ENCODE data around the gene WFDC13. TPM values are rescaled to one million over a fixed set of nuclear protein-coding genes. Genes with fewer than 3 reads are reported as not detected.

Gene WFDC13
- total RNA-seq, 1 donor: not detected

- H3K4me3 ChIP-seq (ENCODE audit: low read depth, low read length): no peak overlapping the region
- TF ChIP-seq CTCF (IDR thresholded peaks at IDR 0.05; ENCODE audit: insufficient read depth, low read length): no peak
- no peak for DNase-seq (ENCODE audit: low read depth)
Measured at GRCh38 chr20:45735552-45735951, 33.7 kb downstream of the WFDC13 start.

- no peak for DNase-seq (ENCODE audit: low read depth)
- no peak for TF ChIP-seq CTCF (IDR thresholded peaks at IDR 0.05; ENCODE audit: insufficient read depth, low read length)
- no peak overlapping the region for H3K4me3 ChIP-seq (ENCODE audit: low read depth, low read length)
Measured at GRCh38 chr20:45735988-45736387, 34.1 kb downstream of the WFDC13 start.

DNA sequence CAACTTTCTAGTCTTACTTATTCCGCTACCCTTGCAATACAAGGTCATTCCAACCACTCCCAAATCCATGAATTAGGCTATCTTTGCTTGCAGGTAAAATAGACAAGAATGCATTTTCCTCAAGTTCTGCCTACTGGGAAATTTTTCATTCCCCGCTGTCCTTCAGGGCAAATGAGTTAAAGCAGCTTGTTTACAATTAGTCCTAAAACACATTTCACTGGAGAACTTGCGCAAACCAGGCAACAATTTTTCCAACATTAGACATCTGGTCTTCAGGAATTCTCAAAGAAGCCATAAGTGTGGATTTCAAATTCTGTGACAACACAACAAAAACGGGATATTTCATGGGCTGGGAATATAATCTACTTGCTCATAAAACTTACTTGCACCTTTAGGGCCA is 40.8 kb downstream of the WFDC13 start:
- no peak for DNase-seq (ENCODE audit: low read depth)
- H3K4me3 ChIP-seq (ENCODE audit: low read depth, low read length): no peak overlapping the region
- no peak for TF ChIP-seq CTCF (IDR thresholded peaks at IDR 0.05; ENCODE audit: insufficient read depth, low read length)

GRCh38 chr20:45745015-45745414 is 43.2 kb downstream of the WFDC13 start:
- no peak for DNase-seq (ENCODE audit: low read depth)
- TF ChIP-seq CTCF (IDR thresholded peaks at IDR 0.05; ENCODE audit: insufficient read depth, low read length): no peak

GRCh38 chr20:45751721-45752120 is 49.9 kb downstream of the WFDC13 start:
- TF ChIP-seq CTCF (IDR thresholded peaks at IDR 0.05; ENCODE audit: insufficient read depth, low read length): no peak

More at GRCh38 chr20:45745015-45745414, 43.2 kb downstream of the WFDC13 start:
- H3K4me3 ChIP-seq (ENCODE audit: low read depth, low read length): no peak overlapping the region

GRCh38 chr20:45752746-45753145 is 50.9 kb downstream of the WFDC13 start:
- DNase-seq (ENCODE audit: low read depth): no peak
- TF ChIP-seq CTCF (IDR thresholded peaks at IDR 0.05; ENCODE audit: insufficient read depth, low read length): no peak
- H3K4me3 ChIP-seq (ENCODE audit: low read depth, low read length): no peak overlapping the region

More at GRCh38 chr20:45751721-45752120, 49.9 kb downstream of the WFDC13 start:
- no peak overlapping the region for H3K4me3 ChIP-seq (ENCODE audit: low read depth, low read length)
- DNase-seq (ENCODE audit: low read depth): no peak

DNA sequence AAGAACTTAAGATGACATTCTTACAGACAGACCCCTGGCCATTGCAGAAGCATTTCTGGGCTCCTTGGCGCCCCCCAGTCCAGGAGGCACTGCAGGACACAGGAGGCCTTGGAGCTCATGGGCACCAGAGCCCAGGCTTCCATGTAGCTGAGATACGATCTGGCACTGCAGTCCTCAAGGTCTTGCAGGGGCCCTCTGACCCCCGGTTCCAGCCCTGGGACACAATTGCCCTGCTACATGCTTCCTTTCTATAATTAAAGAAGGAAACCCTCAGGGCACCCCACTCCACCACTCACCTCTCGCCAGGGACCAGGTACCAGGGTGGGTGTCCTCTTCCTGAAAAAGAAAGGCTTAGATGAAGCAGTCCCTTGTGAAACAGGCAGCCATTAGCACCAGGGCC is 56.3 kb downstream of the WFDC13 start:
- no peak for TF ChIP-seq CTCF (IDR thresholded peaks at IDR 0.05; ENCODE audit: insufficient read depth, low read length)
- H3K4me3 ChIP-seq (ENCODE audit: low read depth, low read length): no peak overlapping the region
- DNase-seq (ENCODE audit: low read depth): no peak

Measured in fibroblast of the aortic adventitia (primary cell).